GM12874 (cell line): ENCODE measurements around the gene TBR1.

Experiments
- TF ChIP-seq, protein P1 (sequence below): IDR thresholded peaks from 2 replicates; pipeline ENCODE4 v1.5.1; 2011; ENCODE audit warnings: low read depth, mild to moderate bottlenecking, control low read depth, low read length, moderate library complexity; ENCODE audit not compliant: insufficient read depth

TBR1 gene

DNA sequence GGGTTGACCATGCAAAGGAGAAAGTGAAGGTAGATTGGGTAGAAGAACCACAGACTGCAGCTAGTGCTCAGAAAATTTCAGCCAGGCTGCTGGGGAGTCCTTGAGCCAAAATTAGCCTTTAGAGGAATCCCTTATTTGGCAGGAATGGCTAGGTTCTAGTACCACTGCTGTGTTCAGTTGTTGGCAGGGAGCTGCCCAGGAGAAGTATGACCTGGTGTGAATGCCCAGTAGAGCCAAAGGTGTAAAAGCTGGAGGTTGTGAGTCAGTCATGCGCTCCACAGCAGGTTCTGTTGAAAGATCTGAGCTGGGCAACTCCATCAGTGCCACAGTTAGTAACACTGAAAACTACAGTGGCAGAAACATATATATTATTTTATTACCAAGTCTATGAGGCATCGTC lies 36.4 kb upstream of the TBR1 start:
- TF ChIP-seq, protein P1, sequence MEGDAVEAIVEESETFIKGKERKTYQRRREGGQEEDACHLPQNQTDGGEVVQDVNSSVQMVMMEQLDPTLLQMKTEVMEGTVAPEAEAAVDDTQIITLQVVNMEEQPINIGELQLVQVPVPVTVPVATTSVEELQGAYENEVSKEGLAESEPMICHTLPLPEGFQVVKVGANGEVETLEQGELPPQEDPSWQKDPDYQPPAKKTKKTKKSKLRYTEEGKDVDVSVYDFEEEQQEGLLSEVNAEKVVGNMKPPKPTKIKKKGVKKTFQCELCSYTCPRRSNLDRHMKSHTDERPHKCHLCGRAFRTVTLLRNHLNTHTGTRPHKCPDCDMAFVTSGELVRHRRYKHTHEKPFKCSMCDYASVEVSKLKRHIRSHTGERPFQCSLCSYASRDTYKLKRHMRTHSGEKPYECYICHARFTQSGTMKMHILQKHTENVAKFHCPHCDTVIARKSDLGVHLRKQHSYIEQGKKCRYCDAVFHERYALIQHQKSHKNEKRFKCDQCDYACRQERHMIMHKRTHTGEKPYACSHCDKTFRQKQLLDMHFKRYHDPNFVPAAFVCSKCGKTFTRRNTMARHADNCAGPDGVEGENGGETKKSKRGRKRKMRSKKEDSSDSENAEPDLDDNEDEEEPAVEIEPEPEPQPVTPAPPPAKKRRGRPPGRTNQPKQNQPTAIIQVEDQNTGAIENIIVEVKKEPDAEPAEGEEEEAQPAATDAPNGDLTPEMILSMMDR: no peak

DNA sequence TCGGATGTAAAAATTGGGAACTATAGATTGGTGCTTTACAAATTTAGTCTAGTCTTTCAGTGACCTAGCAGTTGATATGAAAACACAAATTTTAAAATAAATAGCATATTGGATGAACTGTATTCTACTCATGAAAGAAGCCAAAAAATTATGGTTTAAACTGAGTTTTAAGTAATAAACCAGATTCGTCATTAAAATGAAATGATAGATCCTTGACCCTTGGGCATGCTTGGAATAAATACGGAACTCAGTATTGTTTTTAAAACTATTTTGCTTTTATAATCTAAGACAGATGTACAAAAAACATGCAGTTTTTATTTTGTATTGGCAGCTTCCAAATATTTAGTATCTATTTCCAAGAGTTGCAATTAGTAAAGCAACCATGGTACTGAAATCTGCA lies 34.6 kb upstream of the TBR1 start:
- TF ChIP-seq, protein P1: no peak

DNA sequence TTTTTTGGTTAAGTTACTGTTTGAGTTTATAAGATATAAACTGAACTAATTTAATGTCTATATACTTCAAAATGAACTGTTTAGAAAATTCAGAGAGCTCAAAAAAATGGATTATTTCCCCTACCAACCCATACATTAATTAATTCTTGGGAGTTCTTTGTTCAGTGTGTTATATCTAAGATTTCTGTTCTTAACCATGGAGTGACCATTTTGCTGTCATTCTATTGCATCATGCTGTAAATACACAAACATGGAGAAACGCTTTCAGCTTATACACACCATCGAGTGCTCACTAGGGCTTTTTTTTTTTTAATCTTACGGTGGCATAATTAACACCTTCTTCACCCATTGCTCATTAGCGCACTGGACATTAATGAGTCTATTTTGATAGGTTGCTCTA lies 33.4 kb upstream of the TBR1 start:
- TF ChIP-seq, protein P1: no peak

DNA sequence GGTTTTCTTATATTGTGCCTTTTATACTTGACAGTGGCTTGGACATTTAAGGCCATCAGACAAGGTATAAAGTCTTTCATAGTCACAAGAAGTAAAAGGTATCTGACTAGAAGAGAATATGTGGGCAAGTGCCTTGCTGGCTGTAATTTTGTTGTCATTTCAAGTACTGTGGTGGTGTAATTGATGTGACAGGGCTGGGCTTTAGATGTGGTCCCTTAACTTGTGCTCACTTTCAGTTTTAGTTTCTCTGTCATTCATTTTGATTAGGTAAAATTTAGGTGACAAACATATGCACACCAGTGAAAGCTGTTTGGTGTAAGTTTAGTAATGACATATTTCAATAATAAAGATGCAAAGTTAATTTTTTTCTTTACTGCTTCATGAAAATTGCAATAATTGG lies 31.2 kb upstream of the TBR1 start:
- TF ChIP-seq, protein P1: no peak

DNA sequence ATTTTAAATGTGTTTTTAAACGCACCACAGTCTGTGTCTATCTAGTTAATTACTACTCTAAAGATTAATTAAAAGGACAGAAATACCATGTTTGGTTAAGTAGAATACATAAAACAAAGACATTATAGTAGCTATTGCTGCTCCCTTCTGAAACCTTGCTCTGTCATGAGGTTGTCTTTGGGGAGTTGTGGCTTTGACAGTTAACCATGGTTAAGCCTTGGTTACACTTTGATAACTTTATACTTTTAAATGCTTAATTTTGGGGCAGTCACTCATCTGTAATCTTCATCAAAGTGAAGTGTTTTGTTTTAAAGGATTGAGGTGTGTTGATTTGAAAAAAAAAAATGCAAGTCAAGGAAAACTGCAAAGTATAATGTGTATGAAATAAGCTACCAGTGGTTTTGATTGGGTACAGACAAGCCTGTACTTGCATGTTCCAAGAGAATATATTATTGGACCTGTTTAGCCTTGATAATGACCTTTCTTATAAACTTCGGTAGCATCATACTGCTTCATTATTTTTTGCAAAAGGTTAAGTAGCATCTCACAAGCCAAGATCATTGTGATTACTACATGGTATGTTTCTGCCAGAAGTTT lies 29.8 kb upstream of the TBR1 start:
- TF ChIP-seq, protein P1: no peak

DNA sequence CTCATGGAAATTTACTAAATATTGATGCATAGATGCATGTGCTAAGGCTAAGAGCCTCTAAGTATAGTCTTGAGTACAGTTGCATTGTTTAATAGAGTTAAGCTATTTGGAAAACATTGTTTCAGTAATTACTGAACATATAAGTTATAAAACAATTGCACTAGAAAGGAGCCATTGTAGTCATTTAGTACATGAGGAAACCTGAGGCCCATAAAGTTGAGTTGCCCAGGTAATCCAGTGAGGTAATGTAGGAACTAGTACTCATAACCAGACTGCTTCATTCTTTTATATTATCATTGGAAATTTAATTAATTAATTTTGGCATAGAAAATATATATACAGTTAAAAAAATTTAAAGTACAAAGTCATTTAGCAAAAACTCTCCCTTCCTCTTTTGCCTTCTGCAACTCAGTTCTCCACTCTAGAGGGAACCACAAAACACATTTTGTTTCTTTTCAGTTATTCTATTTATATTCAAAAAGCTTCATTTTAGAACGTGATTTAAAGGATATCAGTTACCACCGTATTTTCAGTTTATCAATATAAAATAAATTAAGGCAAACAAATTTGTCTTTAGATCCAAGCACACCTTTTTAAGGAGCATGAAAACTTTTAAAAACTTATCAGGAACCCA lies 27.8 kb upstream of the TBR1 start:
- TF ChIP-seq, protein P1: no peak

DNA sequence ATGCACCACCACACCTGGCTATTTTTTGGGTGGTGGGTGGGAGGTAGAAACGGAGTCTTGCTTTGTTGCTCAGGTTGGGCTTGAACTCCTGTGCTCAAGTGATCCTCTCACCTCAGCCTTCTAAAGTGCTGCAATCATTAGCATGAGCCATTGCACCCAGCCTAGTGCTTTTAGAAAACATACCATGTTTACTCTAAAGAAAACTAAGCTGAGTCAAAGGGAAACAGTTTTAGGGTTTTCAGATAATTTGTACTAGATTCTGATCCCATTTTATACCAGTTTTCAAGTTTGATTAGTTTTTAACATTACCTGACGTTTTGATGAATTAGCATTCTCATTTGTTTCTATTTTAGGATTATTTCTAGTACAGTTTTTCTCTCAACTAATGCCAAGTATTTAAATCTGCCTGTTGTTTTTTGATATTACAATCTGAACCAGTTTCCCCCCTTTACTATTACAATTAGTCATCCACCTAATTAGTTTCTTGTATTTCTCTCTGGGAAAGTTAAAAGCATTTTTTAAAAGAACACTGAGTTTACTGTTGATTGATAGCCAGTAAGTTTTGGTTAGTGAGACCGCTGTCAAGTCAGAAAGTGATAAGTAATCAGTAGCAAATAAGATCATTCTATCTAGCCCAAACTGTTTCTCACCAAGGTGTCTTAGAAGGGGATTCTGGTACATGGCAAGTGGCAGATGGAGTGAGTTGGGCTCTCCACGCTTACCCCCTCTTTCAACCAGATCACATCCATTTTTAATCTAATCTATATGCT lies 24.2 kb upstream of the TBR1 start:
- TF ChIP-seq, protein P1: no peak
